ENCODE measurements around the gene SUSD3. TPM values are rescaled to one million over a fixed set of nuclear protein-coding genes. Genes with fewer than 3 reads are reported as not detected.

Gene SUSD3
- total and polyA plus RNA-seq, 4 donors = 4.1 to 19.2 (median 11.8) TPM

GRCh38 chr9:93077811-93078210 is 19.3 kb downstream of the SUSD3 start:
- over 99% methylated on average over 16 of the region's 16 CpGs for WGBS
- no peak for DNase-seq (ENCODE audit: low spot score)
- peaks cover 0 to 5% (median 0%) of the 10 kb centered on the region in 4 donors for H3K36me3 ChIP-seq (ENCODE audit: control insufficient read depth in 4 of 4, insufficient read depth in 3 of 4, low read depth in 1 of 4, low read length in 3 of 4)

GRCh38 chr9:93079371-93079770 is 20.9 kb downstream of the SUSD3 start:
- H3K4me1 ChIP-seq (ENCODE audit: control insufficient read depth in 4 of 4, insufficient read depth in 4 of 4, low read length in 3 of 4) = no peaks in the 10 kb centered on the region
- no peaks in the 10 kb centered on the region for H3K27me3 ChIP-seq (ENCODE audit: control insufficient read depth in 4 of 4, insufficient read depth in 4 of 4, low read length in 3 of 4)
- H3K36me3 ChIP-seq (ENCODE audit: control insufficient read depth in 4 of 4, insufficient read depth in 3 of 4, low read depth in 1 of 4, low read length in 3 of 4) = peaks cover 0 to 5% (median 0%) of the 10 kb centered on the region in 4 donors
- 97% methylated on average over 13 of the region's 13 CpGs for WGBS
- DNase-seq (ENCODE audit: low spot score) = no peak
- H3K27ac ChIP-seq (ENCODE audit: low read depth in 1 of 2, low read length in 2 of 2) = no peak overlapping the region
- no peak overlapping the region for H3K4me3 ChIP-seq (ENCODE audit: low read depth in 1 of 3, low read length in 3 of 3)
- no peaks in the 10 kb centered on the region for H3K9me3 ChIP-seq (ENCODE audit: control insufficient read depth in 4 of 4, low read length in 3 of 4)
- H3K9ac ChIP-seq (ENCODE audit: low read depth in 1 of 2, low read length in 2 of 2) = no peak overlapping the region
- TF ChIP-seq CTCF (IDR thresholded peaks at IDR 0.05; ENCODE audit: low read depth, low read length, missing input control) = no peak
- no peak for TF ChIP-seq MAX (IDR thresholded peaks at IDR 0.05)
- TF ChIP-seq SP1 (IDR thresholded peaks at IDR 0.05) = no peak
- TF ChIP-seq ATF3 (IDR thresholded peaks at IDR 0.05) = no peak
- no peak for TF ChIP-seq REST (IDR thresholded peaks at IDR 0.05)
- no peak for TF ChIP-seq TAF1 (conservative IDR thresholded peaks at IDR 0.05)
- TF ChIP-seq RXRA (IDR thresholded peaks at IDR 0.05) = no peak
- no peak for TF ChIP-seq EGR1 (IDR thresholded peaks at IDR 0.05; ENCODE audit: low read depth in 2 of 2)

More at GRCh38 chr9:93077811-93078210, 19.3 kb downstream of the SUSD3 start:
- H3K27me3 ChIP-seq (ENCODE audit: control insufficient read depth in 4 of 4, insufficient read depth in 4 of 4, low read length in 3 of 4) = no peaks in the 10 kb centered on the region
- no peak overlapping the region for H3K4me3 ChIP-seq (ENCODE audit: low read depth in 1 of 3, low read length in 3 of 3)
- no peak for TF ChIP-seq JUND (IDR thresholded peaks at IDR 0.05)
- TF ChIP-seq ZBTB33 (IDR thresholded peaks at IDR 0.05) = no peak
- TF ChIP-seq FOXA2 (IDR thresholded peaks at IDR 0.05) = no peak
- no peak for TF ChIP-seq TAF1 (conservative IDR thresholded peaks at IDR 0.05)
- TF ChIP-seq MAX (IDR thresholded peaks at IDR 0.05) = no peak
- no peak for TF ChIP-seq SP1 (IDR thresholded peaks at IDR 0.05)
- TF ChIP-seq RXRA (IDR thresholded peaks at IDR 0.05) = no peak
- TF ChIP-seq NR2F2 (IDR thresholded peaks at IDR 0.05) = no peak
- no peak for TF ChIP-seq RAD21 (IDR thresholded peaks at IDR 0.05)
- no peak for TF ChIP-seq FOXA1 (IDR thresholded peaks at IDR 0.05)
- no peak for TF ChIP-seq ATF3 (IDR thresholded peaks at IDR 0.05)
- TF ChIP-seq GABPA (IDR thresholded peaks at IDR 0.05 in 1 of 2, conservative IDR thresholded peaks at IDR 0.05 in 1 of 2) = no peak
- no peak for TF ChIP-seq CTCF (IDR thresholded peaks at IDR 0.05; ENCODE audit: low read depth, low read length, missing input control)
- no peak for TF ChIP-seq EGR1 (IDR thresholded peaks at IDR 0.05; ENCODE audit: low read depth in 2 of 2)
- no peak for TF ChIP-seq HNF4A (conservative IDR thresholded peaks at IDR 0.05)
- TF ChIP-seq HNF4G (IDR thresholded peaks at IDR 0.05) = no peak
- no peak overlapping the region for H3K27ac ChIP-seq (ENCODE audit: low read depth in 1 of 2, low read length in 2 of 2)
- H3K9ac ChIP-seq (ENCODE audit: low read depth in 1 of 2, low read length in 2 of 2) = no peak overlapping the region
- peaks cover 0 to under 1% (median 0%) of the 10 kb centered on the region in 4 donors for H3K4me1 ChIP-seq (ENCODE audit: control insufficient read depth in 4 of 4, insufficient read depth in 4 of 4, low read length in 3 of 4)
- H3K9me3 ChIP-seq (ENCODE audit: control insufficient read depth in 4 of 4, low read length in 3 of 4) = no peaks in the 10 kb centered on the region
